ENCODE data around the gene TFDP2.

The TFDP2 gene

GRCh38 chr3:142065344-142065743, 84.0 kb downstream of the TFDP2 start:
- no peak for DNase-seq

GRCh38 chr3:142064454-142064853, 84.9 kb downstream of the TFDP2 start:
- DNase-seq, result no peak

GRCh38 chr3:142057331-142057725, 92.0 kb downstream of the TFDP2 start:
- no peak for DNase-seq

- no peak for DNase-seq
These were observed 92.6 kb downstream of the TFDP2 start for GRCh38 chr3:142056656-142057330.

- DNase-seq, result no peak
These were observed 95.5 kb downstream of the TFDP2 start for GRCh38 chr3:142053835-142054234.

DNA sequence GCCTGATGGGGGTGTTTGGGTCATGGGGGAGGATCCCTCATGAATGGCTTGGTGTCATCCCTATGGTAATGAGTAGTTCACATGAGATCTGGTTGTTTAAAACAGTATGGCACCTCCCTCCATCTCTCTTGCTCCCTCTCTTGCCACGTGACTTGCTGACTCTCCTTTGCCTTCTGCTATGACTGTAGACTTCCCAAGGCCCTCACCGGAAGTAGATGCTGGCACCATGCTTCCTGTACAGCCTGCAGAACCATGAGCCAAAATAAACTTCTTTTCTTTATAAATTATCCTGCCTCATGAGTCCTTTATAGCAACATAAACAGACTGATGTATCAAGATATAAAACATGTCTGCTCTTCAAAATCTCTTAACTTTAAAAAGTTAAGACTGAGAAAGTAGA, 96.1 kb downstream of the TFDP2 start:
- no peak for DNase-seq

GRCh38 chr3:142051351-142051750, 98.0 kb downstream of the TFDP2 start:
- no peak for DNase-seq

- no peak for DNase-seq
These were observed 102.3 kb downstream of the TFDP2 start for GRCh38 chr3:142047021-142047369.

GRCh38 chr3:142046320-142047020, 102.9 kb downstream of the TFDP2 start:
- no peak for DNase-seq

DNA sequence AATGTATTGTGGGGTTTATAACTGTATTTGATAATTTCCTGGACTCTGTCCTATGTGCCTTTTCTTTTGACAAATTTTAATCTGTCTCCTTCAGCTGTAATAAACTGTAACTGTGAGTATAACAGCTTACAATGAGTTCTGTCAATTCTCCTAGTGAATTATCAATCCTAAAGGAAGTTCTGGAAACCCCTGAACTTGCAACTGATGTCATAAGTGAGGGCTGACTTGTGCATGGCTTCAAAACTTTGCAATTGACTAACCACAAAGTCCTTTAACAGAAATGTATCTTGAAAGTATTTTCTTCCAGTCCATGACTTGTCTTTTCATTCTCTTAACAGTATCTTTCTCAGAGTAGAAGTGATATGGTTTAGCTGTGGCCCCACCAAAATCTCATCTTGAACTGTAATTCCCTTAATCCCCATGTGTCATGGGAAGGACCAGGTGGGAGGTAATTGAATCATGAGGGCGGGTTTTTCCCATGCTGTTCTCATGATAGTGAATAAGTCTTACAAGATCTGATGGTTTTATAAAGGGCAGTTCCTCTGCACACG, 108.3 kb downstream of the TFDP2 start:
- DNase-seq, result no peak

DNA sequence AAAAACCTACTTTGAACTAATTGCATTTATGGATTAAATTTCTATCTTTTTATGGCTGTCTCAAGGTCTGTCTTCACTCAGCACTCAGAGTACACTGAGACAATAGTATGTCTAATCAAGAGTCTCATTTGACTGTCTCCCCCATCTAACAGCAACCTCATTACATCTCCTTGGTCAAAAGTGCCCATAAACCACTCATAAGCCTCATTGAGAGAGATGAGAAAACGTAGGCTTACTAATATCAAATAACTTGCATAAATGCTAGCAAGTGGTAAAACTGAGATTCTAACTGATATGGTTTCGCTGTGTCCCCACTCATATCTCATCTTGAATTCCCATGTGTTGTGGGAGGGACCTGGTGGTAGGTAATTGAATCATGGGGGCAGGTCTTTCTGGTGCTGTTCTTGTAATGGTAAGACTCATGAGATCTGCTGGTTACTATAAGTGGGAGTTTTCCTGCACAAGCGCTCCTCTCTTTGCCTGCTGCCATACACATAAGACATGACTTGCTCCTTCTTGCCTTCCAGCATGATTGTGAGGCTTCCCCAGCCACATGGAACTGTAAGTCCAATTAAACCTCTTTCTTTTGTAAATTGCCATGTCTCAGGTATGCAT, 113.9 kb downstream of the TFDP2 start:
- no peak for DNase-seq

DNA sequence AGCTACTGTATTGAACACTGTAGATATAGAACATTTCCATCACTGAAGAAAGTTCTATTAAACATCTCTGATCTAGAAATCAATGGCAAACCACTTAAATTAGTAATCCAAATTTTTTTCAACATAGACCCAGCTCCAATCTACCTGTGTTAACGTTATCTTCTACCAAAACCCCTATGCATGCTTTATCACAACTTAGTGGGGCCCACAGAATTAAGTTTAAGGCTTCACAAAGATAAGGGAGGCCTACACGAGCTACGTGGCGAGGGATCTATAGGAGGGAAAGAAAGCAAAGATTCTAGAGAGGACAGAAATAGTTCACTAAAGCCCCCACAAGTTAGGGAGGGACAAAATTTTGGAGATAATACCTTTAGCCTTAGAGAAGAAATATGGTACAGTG, 116.1 kb downstream of the TFDP2 start:
- no peak for DNase-seq

GRCh38 chr3:142031575-142031974, 117.8 kb downstream of the TFDP2 start:
- DNase-seq, result no peak

- no peak for DNase-seq
These were observed 119.6 kb downstream of the TFDP2 start for GRCh38 chr3:142029791-142030190.

GRCh38 chr3:142029052-142029642, 120.2 kb downstream of the TFDP2 start:
- DNase-seq, result no peak

DNA sequence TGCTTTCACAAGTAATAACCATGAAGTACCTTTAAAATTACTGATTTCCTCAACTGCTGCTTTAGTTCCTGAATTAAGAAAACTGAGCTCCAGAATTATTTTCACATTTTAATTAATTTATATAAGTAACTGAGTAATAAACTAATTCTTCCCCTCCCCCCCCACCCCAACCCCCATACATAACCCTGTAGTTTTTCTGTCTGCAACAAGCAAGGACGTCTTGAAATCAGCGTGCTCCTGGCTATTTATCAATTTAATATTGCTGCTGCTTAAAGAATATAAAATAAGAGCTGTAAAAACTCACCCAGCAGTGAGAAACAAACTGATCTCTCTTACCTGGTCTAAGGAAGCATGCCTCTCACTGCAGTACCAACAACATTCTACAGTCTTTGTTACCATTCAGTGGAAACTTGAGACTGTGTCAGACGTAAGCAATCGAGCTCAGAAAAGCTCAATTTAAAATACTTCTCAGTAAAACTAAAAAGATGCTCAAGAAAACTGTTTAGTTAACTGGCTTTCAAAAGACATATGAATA, 121.0 kb downstream of the TFDP2 start:
- peak; percentile 33 to 51 for DNase-seq

- DNase-seq, result peak; percentile 33 to 43
These were observed 121.6 kb downstream of the TFDP2 start for GRCh38 chr3:142027735-142028134.

DNA sequence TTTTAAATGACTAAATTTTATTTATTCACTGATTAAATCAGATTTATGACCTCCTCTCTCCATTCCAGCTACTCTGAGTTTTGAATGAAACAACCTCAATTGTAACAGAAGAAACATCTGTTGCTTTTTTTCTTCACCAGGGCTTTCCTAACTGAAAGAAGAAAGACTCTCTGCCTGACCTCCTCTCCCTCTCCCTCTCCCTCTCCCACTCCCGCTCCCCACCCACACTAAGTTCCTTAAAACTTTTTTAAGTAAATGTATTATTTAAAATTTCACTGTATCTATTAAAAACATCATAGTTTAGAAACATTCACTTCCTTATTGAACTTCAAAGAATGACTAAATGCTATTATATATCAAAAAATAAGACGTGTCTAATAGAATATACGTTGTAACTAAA, 122.0 kb downstream of the TFDP2 start:
- no peak for DNase-seq

DNA sequence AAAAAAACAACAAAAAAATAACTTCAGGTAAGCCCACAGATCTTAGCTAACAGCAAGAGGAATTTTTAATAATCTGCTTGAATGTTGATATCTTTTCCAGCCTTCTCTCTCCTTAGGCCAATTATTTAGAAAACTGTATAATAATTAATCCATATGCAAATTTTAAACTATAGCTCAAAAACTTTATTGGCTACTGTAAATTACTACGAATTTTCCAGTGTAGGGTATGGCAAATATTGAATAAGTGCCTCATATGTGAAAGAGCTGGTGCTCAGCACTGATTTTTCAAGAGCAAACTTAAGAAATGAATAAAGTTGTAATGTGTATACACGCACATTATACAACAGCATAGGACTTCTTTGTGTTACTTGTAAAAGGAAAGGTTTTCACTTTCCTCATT, 123.0 kb downstream of the TFDP2 start:
- no peak for DNase-seq

DNA sequence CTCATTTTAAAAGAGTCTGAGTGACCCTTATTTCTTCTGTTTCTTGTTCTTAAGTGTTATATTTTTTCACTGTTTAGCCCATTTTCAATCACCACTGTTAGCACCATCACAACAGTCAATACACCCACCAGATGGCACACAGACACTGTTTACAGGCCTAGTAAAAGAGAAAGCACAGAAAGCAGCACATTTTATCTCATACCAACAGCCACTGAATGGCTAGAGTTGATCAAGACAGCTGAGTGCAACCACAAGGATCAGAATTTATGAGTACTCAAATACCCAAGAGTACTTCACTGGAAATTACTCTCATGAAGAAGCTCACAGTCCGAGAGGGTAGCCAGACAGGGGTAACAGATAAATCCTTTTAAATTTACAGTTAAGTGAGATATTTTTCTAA, 127.0 kb downstream of the TFDP2 start:
- no peak for DNase-seq

DNA sequence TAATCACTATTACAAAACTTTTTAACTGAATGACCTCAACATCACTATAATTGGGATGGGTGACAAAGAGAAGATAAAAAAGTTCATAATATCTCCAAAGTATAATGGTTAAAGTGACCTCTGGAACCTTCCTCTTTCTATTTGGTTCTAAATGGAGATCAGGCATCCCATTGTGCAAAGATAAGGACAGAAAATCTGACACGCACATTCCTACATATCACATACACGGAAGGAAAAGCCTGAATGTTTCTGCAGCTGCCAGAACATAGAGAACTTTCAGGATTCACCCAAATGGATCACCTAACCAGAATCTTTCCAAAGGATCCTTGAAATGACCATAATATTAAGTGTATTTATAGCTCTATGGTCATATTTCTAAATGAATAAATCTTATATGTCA, 128.2 kb downstream of the TFDP2 start:
- DNase-seq, result no peak

GRCh38 chr3:142019794-142020320, 129.5 kb downstream of the TFDP2 start:
- no peak for DNase-seq

DNA sequence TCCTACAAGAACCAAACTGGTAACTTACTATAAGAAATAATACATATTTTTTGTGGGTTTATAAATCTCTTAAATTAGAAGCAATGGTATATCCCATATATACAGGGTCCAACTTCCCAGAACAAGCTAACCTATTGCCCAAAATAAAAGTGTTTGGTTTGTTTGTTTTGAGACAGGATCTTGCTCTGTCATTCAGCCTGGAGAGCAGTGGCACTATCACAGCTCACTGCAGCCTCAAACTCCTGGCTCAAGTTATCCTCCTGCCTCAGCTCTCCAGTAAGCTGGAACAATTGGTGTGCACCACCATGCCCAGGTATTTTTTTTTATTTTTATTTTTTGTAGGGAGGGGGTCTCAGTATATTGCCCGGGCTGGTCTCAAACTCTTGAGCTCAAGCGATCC, 135.4 kb downstream of the TFDP2 start:
- no peak for DNase-seq

Measured in SHP77 (cell line).